ENCODE data around the gene OR5C1.
"Not testable (repeated sequence)": the region's sequence is repeated elsewhere in the genome, so short reads cannot be mapped to it uniquely, and the experiment has no call there.

Gene OR5C1

GRCh38 chr9:122810306-122810946, 21.7 kb downstream of the OR5C1 start:
- in situ Hi-C loops (cut with MboI; ENCODE audit: low sequenced_read_pairs), result loop anchor here (25.0 kb wide), 2 partner anchors 348 to 698 kb away; no protein-coding TSS in a partner anchor

- in situ Hi-C loops (cut with MboI; ENCODE audit: low sequenced_read_pairs), result loop anchor here (25.0 kb wide), 2 partner anchors 350 to 700 kb away; no protein-coding TSS in a partner anchor
Measured at GRCh38 chr9:122812736-122813135, 24.0 kb downstream of the OR5C1 start.

GRCh38 chr9:122814545-122814944, 25.8 kb downstream of the OR5C1 start:
- in situ Hi-C loops (cut with MboI; ENCODE audit: low sequenced_read_pairs), result loop anchor here (25.0 kb wide), 2 partner anchors 352 to 702 kb away; no protein-coding TSS in a partner anchor

- in situ Hi-C loops (cut with MboI; ENCODE audit: low sequenced_read_pairs), result loop anchor here (25.0 kb wide), 2 partner anchors 353 to 703 kb away; no protein-coding TSS in a partner anchor
Measured at GRCh38 chr9:122815544-122815943, 26.8 kb downstream of the OR5C1 start.

- in situ Hi-C loops (cut with MboI; ENCODE audit: low sequenced_read_pairs), result loop anchor here (25.0 kb wide), 2 partner anchors 354 to 704 kb away; no protein-coding TSS in a partner anchor
Measured at GRCh38 chr9:122816163-122816867, 27.6 kb downstream of the OR5C1 start.

- in situ Hi-C loops (cut with MboI; ENCODE audit: low sequenced_read_pairs), result loop anchor here (25.0 kb wide), 2 partner anchors 357 to 707 kb away; no protein-coding TSS in a partner anchor
Measured at GRCh38 chr9:122819326-122819725, 30.6 kb downstream of the OR5C1 start.

- in situ Hi-C loops (cut with MboI; ENCODE audit: low sequenced_read_pairs), result loop anchor here (25.0 kb wide), 2 partner anchors 358 to 708 kb away; no protein-coding TSS in a partner anchor
Measured at GRCh38 chr9:122819791-122820489, 31.2 kb downstream of the OR5C1 start.

- in situ Hi-C loops (cut with MboI; ENCODE audit: low sequenced_read_pairs), result loop anchor here (25.0 kb wide), 2 partner anchors 358 to 708 kb away; no protein-coding TSS in a partner anchor
Measured at GRCh38 chr9:122820490-122820845, 31.7 kb downstream of the OR5C1 start.

GRCh38 chr9:122821278-122821943, 32.7 kb downstream of the OR5C1 start:
- in situ Hi-C loops (cut with MboI; ENCODE audit: low sequenced_read_pairs), result loop anchor here (25.0 kb wide), 2 partner anchors 359 to 709 kb away; no protein-coding TSS in a partner anchor

GRCh38 chr9:122822056-122822455, 33.3 kb downstream of the OR5C1 start:
- in situ Hi-C loops (cut with MboI; ENCODE audit: low sequenced_read_pairs), result loop anchor here (25.0 kb wide), 2 partner anchors 360 to 710 kb away; no protein-coding TSS in a partner anchor

- in situ Hi-C loops (cut with MboI; ENCODE audit: low sequenced_read_pairs), result loop anchor here (25.0 kb wide), 2 partner anchors 361 to 711 kb away; no protein-coding TSS in a partner anchor
Measured at GRCh38 chr9:122822938-122823337, 34.2 kb downstream of the OR5C1 start.

- in situ Hi-C loops (cut with MboI; ENCODE audit: low sequenced_read_pairs), result no loop called here
Measured at GRCh38 chr9:122827761-122828093, 39.0 kb downstream of the OR5C1 start.

- in situ Hi-C loops (cut with MboI; ENCODE audit: low sequenced_read_pairs), result not testable (repeated sequence)
Measured at GRCh38 chr9:122828965-122829284, 40.2 kb downstream of the OR5C1 start.

- in situ Hi-C loops (cut with MboI; ENCODE audit: low sequenced_read_pairs), result no loop called here
Measured at GRCh38 chr9:122832194-122832593, 43.5 kb downstream of the OR5C1 start.

GRCh38 chr9:122835313-122835731, 46.6 kb downstream of the OR5C1 start:
- in situ Hi-C loops (cut with MboI; ENCODE audit: low sequenced_read_pairs), result no loop called here

- in situ Hi-C loops (cut with MboI; ENCODE audit: low sequenced_read_pairs), result no loop called here
Measured at GRCh38 chr9:122837266-122837850, 48.6 kb downstream of the OR5C1 start.

- in situ Hi-C loops (cut with MboI; ENCODE audit: low sequenced_read_pairs), result not testable (repeated sequence)
Measured at GRCh38 chr9:122838441-122838840, 49.7 kb downstream of the OR5C1 start.

All from HL-60/S4 treated with phorbol 12-myristate 13-acetate at 8.2 ng/mL for 4 days and 3 days (cell line).